Panc1 (cell line): ENCODE results near the gene EPN2.

Experiments
- CTCF ChIP-seq: fragments of 450-650 bp; IDR thresholded peaks from 2 replicates; pipeline ENCODE4 v1.5.1; 2017; ENCODE audit warnings: mild to moderate bottlenecking
- POLR2AphosphoS5 ChIP-seq: IDR thresholded peaks from 2 replicates; pipeline ENCODE4 v1.6.1; 2012; ENCODE audit warnings: mild to moderate bottlenecking, low read depth, low read length, moderate library complexity

- TF ChIP-seq POLR2AphosphoS5 (no peak), CTCF (no peak)
Observed at GRCh38 chr17:19311016-19311415, 73.8 kb downstream of the EPN2 start.
